ENCODE measurements around the gene UBE2D2.

Gene UBE2D2

GRCh38 chr5:139658501-139658927 is 97.4 kb downstream of the UBE2D2 start:
- in situ Hi-C loops (cut with MboI; ENCODE audit: low sequenced_read_pairs): no loop called here

GRCh38 chr5:139658928-139659667 is 98.0 kb downstream of the UBE2D2 start:
- in situ Hi-C loops (cut with MboI; ENCODE audit: low sequenced_read_pairs): no loop called here

- in situ Hi-C loops (cut with MboI; ENCODE audit: low sequenced_read_pairs): no loop called here
Measured at GRCh38 chr5:139659695-139660101, 98.6 kb downstream of the UBE2D2 start.

- in situ Hi-C loops (cut with MboI; ENCODE audit: low sequenced_read_pairs): no loop called here
Measured at GRCh38 chr5:139660105-139660922, 99.2 kb downstream of the UBE2D2 start.

GRCh38 chr5:139660923-139661814 is 100.0 kb downstream of the UBE2D2 start:
- in situ Hi-C loops (cut with MboI; ENCODE audit: low sequenced_read_pairs): no loop called here

- in situ Hi-C loops (cut with MboI; ENCODE audit: low sequenced_read_pairs): no loop called here
Measured at GRCh38 chr5:139662617-139663016, 101.5 kb downstream of the UBE2D2 start.

- in situ Hi-C loops (cut with MboI; ENCODE audit: low sequenced_read_pairs): no loop called here
Measured at GRCh38 chr5:139663207-139664085, 102.3 kb downstream of the UBE2D2 start.

GRCh38 chr5:139664086-139664693 is 103.1 kb downstream of the UBE2D2 start:
- in situ Hi-C loops (cut with MboI; ENCODE audit: low sequenced_read_pairs): no loop called here

GRCh38 chr5:139664727-139665351 is 103.7 kb downstream of the UBE2D2 start:
- in situ Hi-C loops (cut with MboI; ENCODE audit: low sequenced_read_pairs): no loop called here

- in situ Hi-C loops (cut with MboI; ENCODE audit: low sequenced_read_pairs): no loop called here
Measured at GRCh38 chr5:139665626-139666025, 104.5 kb downstream of the UBE2D2 start.

- in situ Hi-C loops (cut with MboI; ENCODE audit: low sequenced_read_pairs): no loop called here
Measured at GRCh38 chr5:139666551-139666950, 105.4 kb downstream of the UBE2D2 start.

- in situ Hi-C loops (cut with MboI; ENCODE audit: low sequenced_read_pairs): no loop called here
Measured at GRCh38 chr5:139667001-139667729, 106.0 kb downstream of the UBE2D2 start.

- in situ Hi-C loops (cut with MboI; ENCODE audit: low sequenced_read_pairs): no loop called here
Measured at GRCh38 chr5:139667730-139668063, 106.6 kb downstream of the UBE2D2 start.

- in situ Hi-C loops (cut with MboI; ENCODE audit: low sequenced_read_pairs): no loop called here
Measured at GRCh38 chr5:139668064-139668880, 107.1 kb downstream of the UBE2D2 start.

GRCh38 chr5:139668924-139669661 is 108.0 kb downstream of the UBE2D2 start:
- in situ Hi-C loops (cut with MboI; ENCODE audit: low sequenced_read_pairs): no loop called here

- in situ Hi-C loops (cut with MboI; ENCODE audit: low sequenced_read_pairs): no loop called here
Measured at GRCh38 chr5:139669662-139670368, 108.7 kb downstream of the UBE2D2 start.
